GM19238 (cell line): ENCODE results near the gene AEBP2.
"Not testable (repeated sequence)": the region's sequence is repeated elsewhere in the genome, so short reads cannot be mapped to it uniquely, and the experiment has no call there.

Source experiments
- DNase-seq: peaks from one replicate; pipeline ENCODE4 v3.0.0; 2011; ENCODE audit warnings: low spot score; ENCODE audit not compliant: insufficient read length

The AEBP2 gene

DNA sequence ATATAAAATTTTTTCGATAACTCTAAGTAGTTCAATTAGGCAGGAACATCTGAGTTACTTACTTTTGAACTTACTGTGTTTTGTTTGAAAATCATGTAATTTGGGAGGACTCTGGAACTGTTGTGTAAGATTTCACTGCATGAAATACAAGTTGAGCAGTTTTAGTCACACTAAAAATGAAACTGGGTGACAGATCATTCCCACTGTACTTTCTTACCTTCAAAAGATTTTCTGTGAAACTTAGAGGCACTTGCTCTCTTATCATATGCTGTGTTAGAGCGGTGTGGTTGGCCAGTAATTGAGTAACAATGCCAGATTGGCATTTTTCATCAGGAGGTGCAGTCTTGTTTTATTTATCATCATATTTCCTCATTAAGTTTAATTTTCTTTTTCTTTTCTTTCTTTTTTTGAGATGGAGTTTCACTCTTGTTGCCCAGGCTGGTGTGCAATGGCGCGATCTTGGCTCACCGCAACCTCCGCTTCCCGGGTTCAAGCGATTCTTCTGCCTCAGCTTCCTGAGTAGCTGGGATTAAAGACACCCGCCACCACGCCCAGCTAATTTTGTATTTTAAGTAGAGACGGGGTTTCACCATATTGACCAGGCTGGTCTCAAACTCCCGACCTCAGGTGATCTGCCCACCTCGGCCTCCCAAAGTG lies 113.3 kb downstream of the AEBP2 start:
- not testable (repeated sequence) for DNase-seq

- no peak for DNase-seq
These were observed 113.9 kb downstream of the AEBP2 start for GRCh38 chr12:19553175-19553574.

DNA sequence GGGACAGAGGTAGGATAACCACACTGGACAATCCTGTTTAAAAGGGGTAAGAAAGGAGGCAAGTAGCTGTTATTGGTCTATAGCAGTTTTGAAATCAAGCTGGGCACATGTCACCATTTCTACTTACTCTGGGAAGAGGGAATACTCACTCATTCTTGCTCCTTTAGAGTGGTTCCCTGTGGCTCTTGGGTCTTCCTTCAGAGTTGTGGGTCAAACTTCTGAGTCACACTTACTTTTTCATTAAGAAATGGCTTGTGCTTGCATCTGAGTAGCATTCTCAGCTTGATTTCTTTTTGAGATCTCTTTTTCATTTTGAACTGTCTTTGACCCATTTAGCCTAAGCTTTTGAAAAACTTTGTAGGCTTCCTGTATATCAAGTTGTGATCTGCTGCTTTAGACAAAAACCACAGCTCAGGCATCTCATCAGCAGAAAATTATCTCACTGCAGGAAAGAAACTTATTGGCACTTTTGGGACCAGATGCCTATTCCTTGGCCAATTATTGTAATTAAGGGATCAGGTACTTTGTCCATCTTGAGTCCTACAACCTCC lies 122.2 kb downstream of the AEBP2 start:
- no peak for DNase-seq
